ENCODE results near the gene BAD. TPM values are rescaled to one million over a fixed set of nuclear protein-coding genes. Genes with fewer than 3 reads are reported as not detected.

The BAD gene
- total and polyA plus RNA-seq, 10 of the 15 experiments (the other 5 are each of a cell fraction or from before 2014, with no cell fraction given): 1.5 to 67.2 (median 39.6) TPM

GRCh38 chr11:64304316-64305072 lies 20.0 kb upstream of the BAD start (continued):
- 0 out of 3 replicates have a peak, but pooled peaks have one; percentile 9 for TF ChIP-seq POU2F2 (IDR thresholded peaks at IDR 0.05; ENCODE audit: borderline replicate concordance, low read depth, low read length)
- peak; percentile 89 to 94 (median 93); a peak in 5 of 6 replicates for TF ChIP-seq CTCF (IDR thresholded peaks at IDR 0.05 in 2 of 3, conservative IDR thresholded peaks at IDR 0.05 in 1 of 3; ENCODE audit: control insufficient read depth in 2 of 3, extremely low read depth in 1 of 3, insufficient read depth in 1 of 3, low read depth in 3 of 3, low read length in 3 of 3)
- no peak for TF ChIP-seq REST (IDR thresholded peaks at IDR 0.05; ENCODE audit: low read depth, low read length)
- TF ChIP-seq BCL3 (IDR thresholded peaks at IDR 0.05; ENCODE audit: borderline replicate concordance, insufficient read depth, low read depth, low read length, poor library complexity, severe bottlenecking): no peak
- no peak for TF ChIP-seq NFIC (IDR thresholded peaks at IDR 0.05; ENCODE audit: low read depth, low read length)
- TF ChIP-seq BHLHE40 (IDR thresholded peaks at IDR 0.05; ENCODE audit: borderline replicate concordance in 1 of 2, low read depth in 2 of 2, low read length in 1 of 2): peak; percentile 87 to 91
- TF ChIP-seq ZNF24 (IDR thresholded peaks at IDR 0.05): no peak
- peak; percentile 75; the same call in 1 of the 2 replicates for TF ChIP-seq SIN3A (IDR thresholded peaks at IDR 0.05; ENCODE audit: low read depth, low read length)
- no peak; the same call in 1 of the 2 replicates for TF ChIP-seq IRF3 (IDR thresholded peaks at IDR 0.05)
- TF ChIP-seq TARDBP (IDR thresholded peaks at IDR 0.05; ENCODE audit: borderline replicate concordance): 0 out of 2 replicates have a peak, but pooled peaks have one; percentile 25
- TF ChIP-seq MEF2A (IDR thresholded peaks at IDR 0.05; ENCODE audit: insufficient read depth, low read depth, low read length): no peak
- TF ChIP-seq FOXK2 (IDR thresholded peaks at IDR 0.05): no peak
- no peak for TF ChIP-seq CHD4 (IDR thresholded peaks at IDR 0.05)
- peak; percentile 62 for TF ChIP-seq GATAD2B (conservative IDR thresholded peaks at IDR 0.05; ENCODE audit: low read depth)
- peak; percentile 90; the same call in 1 of the 2 replicates for TF ChIP-seq WRNIP1 (IDR thresholded peaks at IDR 0.05; ENCODE audit: borderline replicate concordance, low read depth, low read length)
- peak; percentile 44; the same call in 1 of the 2 replicates for TF ChIP-seq RELB (IDR thresholded peaks at IDR 0.05; ENCODE audit: low read depth)
- TF ChIP-seq RCOR1 (conservative IDR thresholded peaks at IDR 0.05; ENCODE audit: low read depth, low read length): 0 out of 2 replicates have a peak, but pooled peaks have one; percentile 87
- no peak for TF ChIP-seq CBX3 (IDR thresholded peaks at IDR 0.05; ENCODE audit: borderline replicate concordance, low read depth)
- TF ChIP-seq FOXM1 (IDR thresholded peaks at IDR 0.05; ENCODE audit: low read depth, low read length): no peak
